ENCODE results near the gene CRIP2. TPM values are rescaled to one million over a fixed set of nuclear protein-coding genes. Genes with fewer than 3 reads are reported as not detected.

CRIP2 gene
- total and polyA plus RNA-seq, 2 of the 13 experiments (the other 11 are each of a cell fraction or from before 2014, with no cell fraction given): 31.6 to 37.9 TPM

DNA sequence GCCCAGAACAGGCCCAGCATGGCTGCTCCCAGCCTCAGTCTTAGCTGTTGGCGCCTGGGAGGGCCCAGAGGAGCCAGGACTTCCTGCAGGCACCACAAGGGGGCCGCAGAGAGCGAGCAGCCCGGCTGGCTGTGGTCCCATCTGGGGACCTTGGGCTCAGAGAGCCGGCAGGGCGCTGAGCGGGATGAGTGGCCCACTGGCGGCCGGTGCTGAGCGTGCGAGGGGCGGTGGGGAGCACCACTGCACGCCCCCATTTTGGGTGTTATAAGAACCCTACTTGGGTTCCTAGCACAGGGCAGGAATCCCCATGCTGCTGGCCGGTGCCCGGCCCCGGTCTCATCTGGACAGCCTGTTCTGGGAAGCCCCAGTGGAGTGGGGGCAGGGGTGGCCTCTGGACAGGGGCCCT, 25.9 kb upstream of the CRIP2 start (continued):
- TF ChIP-seq, protein P1, sequence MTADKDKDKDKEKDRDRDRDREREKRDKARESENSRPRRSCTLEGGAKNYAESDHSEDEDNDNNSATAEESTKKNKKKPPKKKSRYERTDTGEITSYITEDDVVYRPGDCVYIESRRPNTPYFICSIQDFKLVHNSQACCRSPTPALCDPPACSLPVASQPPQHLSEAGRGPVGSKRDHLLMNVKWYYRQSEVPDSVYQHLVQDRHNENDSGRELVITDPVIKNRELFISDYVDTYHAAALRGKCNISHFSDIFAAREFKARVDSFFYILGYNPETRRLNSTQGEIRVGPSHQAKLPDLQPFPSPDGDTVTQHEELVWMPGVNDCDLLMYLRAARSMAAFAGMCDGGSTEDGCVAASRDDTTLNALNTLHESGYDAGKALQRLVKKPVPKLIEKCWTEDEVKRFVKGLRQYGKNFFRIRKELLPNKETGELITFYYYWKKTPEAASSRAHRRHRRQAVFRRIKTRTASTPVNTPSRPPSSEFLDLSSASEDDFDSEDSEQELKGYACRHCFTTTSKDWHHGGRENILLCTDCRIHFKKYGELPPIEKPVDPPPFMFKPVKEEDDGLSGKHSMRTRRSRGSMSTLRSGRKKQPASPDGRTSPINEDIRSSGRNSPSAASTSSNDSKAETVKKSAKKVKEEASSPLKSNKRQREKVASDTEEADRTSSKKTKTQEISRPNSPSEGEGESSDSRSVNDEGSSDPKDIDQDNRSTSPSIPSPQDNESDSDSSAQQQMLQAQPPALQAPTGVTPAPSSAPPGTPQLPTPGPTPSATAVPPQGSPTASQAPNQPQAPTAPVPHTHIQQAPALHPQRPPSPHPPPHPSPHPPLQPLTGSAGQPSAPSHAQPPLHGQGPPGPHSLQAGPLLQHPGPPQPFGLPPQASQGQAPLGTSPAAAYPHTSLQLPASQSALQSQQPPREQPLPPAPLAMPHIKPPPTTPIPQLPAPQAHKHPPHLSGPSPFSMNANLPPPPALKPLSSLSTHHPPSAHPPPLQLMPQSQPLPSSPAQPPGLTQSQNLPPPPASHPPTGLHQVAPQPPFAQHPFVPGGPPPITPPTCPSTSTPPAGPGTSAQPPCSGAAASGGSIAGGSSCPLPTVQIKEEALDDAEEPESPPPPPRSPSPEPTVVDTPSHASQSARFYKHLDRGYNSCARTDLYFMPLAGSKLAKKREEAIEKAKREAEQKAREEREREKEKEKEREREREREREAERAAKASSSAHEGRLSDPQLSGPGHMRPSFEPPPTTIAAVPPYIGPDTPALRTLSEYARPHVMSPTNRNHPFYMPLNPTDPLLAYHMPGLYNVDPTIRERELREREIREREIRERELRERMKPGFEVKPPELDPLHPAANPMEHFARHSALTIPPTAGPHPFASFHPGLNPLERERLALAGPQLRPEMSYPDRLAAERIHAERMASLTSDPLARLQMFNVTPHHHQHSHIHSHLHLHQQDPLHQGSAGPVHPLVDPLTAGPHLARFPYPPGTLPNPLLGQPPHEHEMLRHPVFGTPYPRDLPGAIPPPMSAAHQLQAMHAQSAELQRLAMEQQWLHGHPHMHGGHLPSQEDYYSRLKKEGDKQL (CRISPR knock-in tag; IDR thresholded peaks at IDR 0.05; ENCODE audit: low read depth): no peak
- TF ChIP-seq NFIC (IDR thresholded peaks at IDR 0.05; ENCODE audit: low read length) (no peak), MLX (CRISPR knock-in tag; IDR thresholded peaks at IDR 0.05) (no peak), ZNF326 (CRISPR knock-in tag; IDR thresholded peaks at IDR 0.05; ENCODE audit: borderline replicate concordance) (no peak), SMC3 (IDR thresholded peaks at IDR 0.05; ENCODE audit: low read length) (peak; percentile 38; the same call in 1 of the 2 replicates), HOXA3 (CRISPR knock-in tag; IDR thresholded peaks at IDR 0.05) (peak; percentile 12; the same call in 1 of the 2 replicates), ZSCAN25 (CRISPR knock-in tag; IDR thresholded peaks at IDR 0.05) (0 out of 2 replicates have a peak, but pooled peaks have one; percentile 28), ZGPAT (CRISPR knock-in tag; IDR thresholded peaks at IDR 0.05) (0 out of 2 replicates have a peak, but pooled peaks have one; percentile 17), RNF2 (conservative IDR thresholded peaks at IDR 0.05; ENCODE audit: low read depth) (no peak), ZFP91 (CRISPR knock-in tag; IDR thresholded peaks at IDR 0.05; ENCODE audit: borderline replicate concordance) (peak; percentile 43; the same call in 1 of the 2 replicates)
- TF ChIP-seq, protein P2, sequence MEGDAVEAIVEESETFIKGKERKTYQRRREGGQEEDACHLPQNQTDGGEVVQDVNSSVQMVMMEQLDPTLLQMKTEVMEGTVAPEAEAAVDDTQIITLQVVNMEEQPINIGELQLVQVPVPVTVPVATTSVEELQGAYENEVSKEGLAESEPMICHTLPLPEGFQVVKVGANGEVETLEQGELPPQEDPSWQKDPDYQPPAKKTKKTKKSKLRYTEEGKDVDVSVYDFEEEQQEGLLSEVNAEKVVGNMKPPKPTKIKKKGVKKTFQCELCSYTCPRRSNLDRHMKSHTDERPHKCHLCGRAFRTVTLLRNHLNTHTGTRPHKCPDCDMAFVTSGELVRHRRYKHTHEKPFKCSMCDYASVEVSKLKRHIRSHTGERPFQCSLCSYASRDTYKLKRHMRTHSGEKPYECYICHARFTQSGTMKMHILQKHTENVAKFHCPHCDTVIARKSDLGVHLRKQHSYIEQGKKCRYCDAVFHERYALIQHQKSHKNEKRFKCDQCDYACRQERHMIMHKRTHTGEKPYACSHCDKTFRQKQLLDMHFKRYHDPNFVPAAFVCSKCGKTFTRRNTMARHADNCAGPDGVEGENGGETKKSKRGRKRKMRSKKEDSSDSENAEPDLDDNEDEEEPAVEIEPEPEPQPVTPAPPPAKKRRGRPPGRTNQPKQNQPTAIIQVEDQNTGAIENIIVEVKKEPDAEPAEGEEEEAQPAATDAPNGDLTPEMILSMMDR (CRISPR knock-in tag; IDR thresholded peaks at IDR 0.05): peak; percentile 85
- TF ChIP-seq, protein P3, sequence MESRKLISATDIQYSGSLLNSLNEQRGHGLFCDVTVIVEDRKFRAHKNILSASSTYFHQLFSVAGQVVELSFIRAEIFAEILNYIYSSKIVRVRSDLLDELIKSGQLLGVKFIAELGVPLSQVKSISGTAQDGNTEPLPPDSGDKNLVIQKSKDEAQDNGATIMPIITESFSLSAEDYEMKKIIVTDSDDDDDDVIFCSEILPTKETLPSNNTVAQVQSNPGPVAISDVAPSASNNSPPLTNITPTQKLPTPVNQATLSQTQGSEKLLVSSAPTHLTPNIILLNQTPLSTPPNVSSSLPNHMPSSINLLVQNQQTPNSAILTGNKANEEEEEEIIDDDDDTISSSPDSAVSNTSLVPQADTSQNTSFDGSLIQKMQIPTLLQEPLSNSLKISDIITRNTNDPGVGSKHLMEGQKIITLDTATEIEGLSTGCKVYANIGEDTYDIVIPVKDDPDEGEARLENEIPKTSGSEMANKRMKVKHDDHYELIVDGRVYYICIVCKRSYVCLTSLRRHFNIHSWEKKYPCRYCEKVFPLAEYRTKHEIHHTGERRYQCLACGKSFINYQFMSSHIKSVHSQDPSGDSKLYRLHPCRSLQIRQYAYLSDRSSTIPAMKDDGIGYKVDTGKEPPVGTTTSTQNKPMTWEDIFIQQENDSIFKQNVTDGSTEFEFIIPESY (CRISPR knock-in tag; IDR thresholded peaks at IDR 0.05): peak; percentile 99

Data from HepG2 (cell line).